ENCODE results near the gene NAA11. TPM values are rescaled to one million over a fixed set of nuclear protein-coding genes. Genes with fewer than 3 reads are reported as not detected.

Gene NAA11
- total RNA-seq, 6 experiments from 2014 or later, result not detected

- intact Hi-C loops (cut with DNase I), result no loop called here
- no peak for DNase-seq
- Histone ChIP-seq H3K4me1 (no peaks in the 10 kb centered on the region), H3K9me3 (no peaks in the 10 kb centered on the region), H3K27ac (no peak overlapping the region), H3K36me3 (no peaks in the 10 kb centered on the region), H3K4me3 (no peak overlapping the region), H3K27me3 (no peaks in the 10 kb centered on the region)
- 22% methylated on average over 1 of the region's 1 CpG for WGBS (ENCODE audit: insufficient coverage, low coverage, low lambda C conversion rate, missing lambda C conversion rate)
- TF ChIP-seq POLR2A (IDR thresholded peaks at IDR 0.05), result no peak
- TF ChIP-seq CTCF (IDR thresholded peaks at IDR 0.05), result no peak
- no peak for ATAC-seq
These were observed 8.9 kb upstream of the NAA11 start for GRCh38 chr4:79334783-79335182.

- no peaks in the 10 kb centered on the region for H3K4me1 ChIP-seq
- WGBS (ENCODE audit: insufficient coverage, low coverage, low lambda C conversion rate, missing lambda C conversion rate), result 52% methylated on average over 4 of the region's 4 CpGs
- no peak overlapping the region for H3K4me3 ChIP-seq
- no peak overlapping the region for H3K27ac ChIP-seq
- ATAC-seq (no peak), DNase-seq (no peak)
- no peak for TF ChIP-seq POLR2A (IDR thresholded peaks at IDR 0.05)
- TF ChIP-seq CTCF (IDR thresholded peaks at IDR 0.05), result no peak
- intact Hi-C loops (cut with DNase I), result no loop called here
- H3K9me3 ChIP-seq, result no peaks in the 10 kb centered on the region
- no peaks in the 10 kb centered on the region for H3K27me3 ChIP-seq
- H3K36me3 ChIP-seq, result no peaks in the 10 kb centered on the region
These were observed 8.5 kb upstream of the NAA11 start for GRCh38 chr4:79334341-79334740.

DNA sequence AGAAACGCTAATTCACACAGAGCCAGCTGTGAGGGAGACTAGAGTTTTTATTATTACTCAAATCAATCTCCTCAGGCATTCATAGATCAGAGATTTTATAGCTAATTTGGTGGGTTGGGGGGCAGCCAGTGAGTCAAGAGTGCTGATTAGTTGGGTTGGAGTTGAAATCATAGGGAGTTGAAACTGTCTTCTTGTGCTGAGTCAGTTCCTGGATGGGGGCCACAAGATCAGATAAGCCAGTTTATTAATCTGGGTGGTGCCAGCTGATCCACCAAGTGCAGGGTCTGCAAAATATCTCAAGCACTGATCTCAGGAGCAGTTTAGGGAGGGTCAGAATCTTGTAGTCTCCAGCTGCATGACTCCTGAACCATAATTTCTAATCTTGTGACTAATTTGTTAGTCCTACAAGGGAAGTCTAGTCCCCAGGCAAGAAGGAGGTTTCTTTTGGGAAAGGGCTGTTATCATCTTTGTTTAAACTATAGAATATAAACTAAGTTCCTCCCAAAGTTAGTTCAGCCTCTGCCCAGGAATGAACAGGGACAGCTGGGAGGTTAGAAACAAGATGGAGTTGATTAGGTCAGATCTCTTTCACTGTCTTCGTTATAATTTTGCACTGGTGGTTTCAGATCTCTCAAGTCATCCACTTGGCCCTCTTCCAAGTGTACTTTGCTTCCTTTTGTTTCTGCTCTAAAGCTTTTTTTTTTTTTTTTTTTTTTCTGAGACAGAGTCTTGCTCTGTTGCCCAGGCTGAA, 5.4 kb upstream of the NAA11 start:
- Histone ChIP-seq H3K9me3 (no peaks in the 10 kb centered on the region), H3K27ac (no peak overlapping the region), H3K36me3 (no peaks in the 10 kb centered on the region), H3K27me3 (no peaks in the 10 kb centered on the region), H3K4me1 (no peaks in the 10 kb centered on the region), H3K4me3 (no peak overlapping the region)
- ATAC-seq (no peak), DNase-seq (no peak)
- 38% methylated on average over 2 of the region's 2 CpGs for WGBS (ENCODE audit: insufficient coverage, low coverage, low lambda C conversion rate, missing lambda C conversion rate)
- intact Hi-C loops (cut with DNase I), result no loop called here
- no peak for TF ChIP-seq CTCF (IDR thresholded peaks at IDR 0.05)
- no peak for TF ChIP-seq POLR2A (IDR thresholded peaks at IDR 0.05)

DNA sequence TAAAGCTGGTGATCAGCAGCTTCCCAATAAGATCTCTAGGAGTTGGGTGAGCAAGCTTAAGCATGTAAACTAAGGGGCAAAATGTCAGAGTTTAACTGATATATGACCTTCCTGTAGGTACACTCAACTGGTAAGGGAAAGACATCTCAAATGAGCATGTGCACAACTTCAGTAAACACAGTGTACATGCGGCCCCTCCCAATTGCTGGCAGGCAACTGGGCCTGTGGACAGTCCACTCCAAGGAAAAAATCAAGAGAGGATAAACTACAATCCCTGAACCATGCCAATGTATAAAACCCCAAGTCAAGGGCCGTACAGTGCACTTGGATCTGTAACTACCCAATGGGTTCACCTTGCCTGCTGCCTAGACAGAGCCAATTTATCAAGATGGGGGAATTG, 4.9 kb upstream of the NAA11 start:
- DNase-seq (no peak), ATAC-seq (no peak)
- H3K27me3 ChIP-seq, result no peaks in the 10 kb centered on the region
- H3K36me3 ChIP-seq, result no peaks in the 10 kb centered on the region
- intact Hi-C loops (cut with DNase I), result no loop called here
- no peak overlapping the region for H3K27ac ChIP-seq
- H3K4me1 ChIP-seq, result no peaks in the 10 kb centered on the region
- TF ChIP-seq CTCF (IDR thresholded peaks at IDR 0.05), result no peak
- no peaks in the 10 kb centered on the region for H3K9me3 ChIP-seq
- WGBS (ENCODE audit: insufficient coverage, low coverage, low lambda C conversion rate, missing lambda C conversion rate), result 55% methylated on average over 2 of the region's 2 CpGs
- no peak overlapping the region for H3K4me3 ChIP-seq

All from right lobe of liver (tissue), 6 donors.